Adrenal gland (tissue), 5 donors: ENCODE measurements around the gene OR14C36.

Experiments
- CTCF ChIP-seq, 6 experiments: fragments of 450-650 bp in 4 of 6; fragments of 200-600 bp in 2 of 6; sonication (generic) in 1 of 6; IDR thresholded peaks; 1 replicate in 5 of 6; 2 replicates in 1 of 6; pipeline versions ENCODE4 v1.5.1 to v1.8.0; 2016 to 2021; ENCODE audit warnings: antibody characterized with exemption in 6 of 6, mild to moderate bottlenecking in 2 of 6, moderate library complexity in 1 of 6
- POLR2A ChIP-seq, 2 donors: fragments of 450-650 bp; IDR thresholded peaks; one replicate each; pipeline ENCODE4 v1.6.1; 2017; ENCODE audit warnings: antibody characterized with exemption in 2 of 2, mild to moderate bottlenecking in 2 of 2, moderate library complexity in 1 of 2
- donor health status: DM: no; HTN: no; CAD: no.

- TF ChIP-seq POLR2A (IDR thresholded peaks at IDR 0.05) (no peak), CTCF (IDR thresholded peaks at IDR 0.05) (no peak)
Measured at GRCh38 chr1:248306103-248306502, 42.5 kb upstream of the OR14C36 start.
